Stomach (tissue), 9 donors: ENCODE measurements around the gene ANKRD33. TPM values are rescaled to one million over a fixed set of nuclear protein-coding genes. Genes with fewer than 3 reads are reported as not detected.

ENCODE experiments used
- DNase-seq, 2 donors: peaks; one replicate each; pipeline versions ENCODE4 v3.0.0 to v3.0.0-alpha.2; 2013 to 2019
- H3K27ac ChIP-seq, 5 donors: fragments of 200-600 bp in 4 of 5; sonication (generic) in 4 of 5; one replicate each; pipeline ENCODE4 v1.5.1; 2013 to 2019; ENCODE audit warnings: mild to moderate bottlenecking in 1 of 5, moderate library complexity in 1 of 5
- H3K27me3 ChIP-seq, 3 donors: fragments of 200-600 bp; sonication (generic); one replicate each; pipeline ENCODE4 v1.5.1; 2017 to 2019; ENCODE audit warnings: mixed run types in 1 of 3
- H3K36me3 ChIP-seq, 4 donors: fragments of 200-600 bp; sonication (generic); 1 replicate in 3 of 4; 2 replicates in 1 of 4; pipeline ENCODE4 v1.5.1; 2016 to 2019
- H3K4me1 ChIP-seq, 4 donors: fragments of 200-600 bp; sonication (generic); one replicate each; pipeline ENCODE4 v1.5.1; 2016 to 2019
- H3K4me3 ChIP-seq, 4 donors: fragments of 200-600 bp; sonication (generic) in 3 of 4; one replicate each; pipeline ENCODE4 v1.5.1; 2016 to 2019; ENCODE audit warnings: mild to moderate bottlenecking in 1 of 4
- H3K9me3 ChIP-seq, 4 donors: fragments of 200-600 bp; sonication (generic); one replicate each; pipeline ENCODE4 v1.5.1; 2016 to 2019
- EP300 ChIP-seq: sonication (generic); formaldehyde crosslinking; IDR thresholded peaks from one replicate; pipeline ENCODE4 v1.6.1; 2017; ENCODE audit warnings: antibody characterized with exemption
- POLR2A ChIP-seq, 4 donors: fragments of 450-650 bp; IDR thresholded peaks; one replicate each; pipeline ENCODE4 v1.6.1; 2016; ENCODE audit warnings: antibody characterized with exemption in 4 of 4, control low read depth in 2 of 4, mild to moderate bottlenecking in 1 of 4, moderate library complexity in 1 of 4
- POLR2AphosphoS5 ChIP-seq, 3 donors: sonication (generic); formaldehyde crosslinking; IDR thresholded peaks; one replicate each; pipeline ENCODE4 v1.6.1; 2016; ENCODE audit warnings: antibody characterized with exemption in 3 of 3
- WGBS, 5 donors: extraction: QIAGEN DNeasy Blood & Tissue Kit in 3 of 5; methylation state at CpG; one replicate each; pipeline versions ENCODE4 v1.1.5 to v1.1.7; 2013 to 2018; 5-methylcytosine and 5-hydroxymethylcytosine counted together
- intact Hi-C: fragments of 100-400 bp; cut with DNase I; formaldehyde crosslinking; loops from one replicate; pipeline ENCODE4 v1.15.1; 2023; ENCODE audit warnings: low total_unique reads
- polyA plus RNA-seq, 3 donors: library from polyadenylated mRNA; stranded (reverse); fragments of 200-250 nt; gene quantifications; one replicate each; pipeline ENCODE4 v1.2.3, GENCODE V29; 2013
- total RNA-seq, 5 donors: library from RNA; depleted of rRNA; stranded (reverse); fragments of >200 nt; gene quantifications; one replicate each; pipeline versions ENCODE4 v1.1.0 to v1.2.3, GENCODE V29; 2014 to 2016
- TF ChIP-seq, protein P1 (sequence below), 7 experiments: fragments of 450-650 bp in 4 of 7; fragments of 200-600 bp in 3 of 7; sonication (generic) in 3 of 7; IDR thresholded peaks; one replicate each; pipeline ENCODE4 v1.5.1; 2016 to 2019; ENCODE audit warnings: antibody characterized with exemption in 7 of 7, control low read depth in 2 of 7, mild to moderate bottlenecking in 1 of 7
- donor health status: healthy with polysubstance abuse.
- donor health status: Bipolar disorder and iron deficiency.
- donor health status: healthy.

The ANKRD33 gene
- total and polyA plus RNA-seq, 8 donors = not detected

DNA sequence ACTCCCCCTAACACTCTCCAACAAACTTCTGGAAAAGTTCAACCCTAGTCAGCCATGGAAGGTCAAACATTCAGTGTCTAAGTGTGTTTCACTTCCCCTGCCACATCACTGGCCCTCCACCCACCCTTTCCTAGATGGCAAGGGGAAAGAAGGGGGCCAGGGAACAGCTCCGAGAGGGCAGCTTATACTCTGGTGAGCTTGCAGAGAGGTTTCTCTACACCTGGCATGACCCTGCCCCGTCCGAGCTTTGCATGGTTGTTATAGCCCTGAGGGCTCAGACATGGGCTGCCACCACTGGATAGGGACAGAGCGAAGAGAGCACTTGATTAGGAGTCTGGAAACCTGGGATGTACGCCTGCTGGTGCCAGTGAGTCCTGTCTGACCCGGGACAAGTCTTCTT is 23.4 kb downstream of the ANKRD33 start:
- intact Hi-C loops = no loop called here
- Histone ChIP-seq H3K4me1 (peaks cover 20 to 59% (median 53%) of the 10 kb centered on the region in 4 donors), H3K4me3 (peak overlapping the region in 1 of 4 donors; percentile 20), H3K27me3 (peaks cover 0 to 60% (median 19%) of the 10 kb centered on the region in 3 donors), H3K9me3 (no peaks in the 10 kb centered on the region), H3K36me3 (peaks cover 0 to 17% (median 14%) of the 10 kb centered on the region in 4 donors), H3K27ac (peak overlapping the region; percentile 35 to 91 (median 43))
- DNase-seq = no peak
- TF ChIP-seq POLR2A (IDR thresholded peaks at IDR 0.05) (no peak), EP300 (no peak), POLR2AphosphoS5 (IDR thresholded peaks at IDR 0.05) (no peak)
- TF ChIP-seq, protein P1, sequence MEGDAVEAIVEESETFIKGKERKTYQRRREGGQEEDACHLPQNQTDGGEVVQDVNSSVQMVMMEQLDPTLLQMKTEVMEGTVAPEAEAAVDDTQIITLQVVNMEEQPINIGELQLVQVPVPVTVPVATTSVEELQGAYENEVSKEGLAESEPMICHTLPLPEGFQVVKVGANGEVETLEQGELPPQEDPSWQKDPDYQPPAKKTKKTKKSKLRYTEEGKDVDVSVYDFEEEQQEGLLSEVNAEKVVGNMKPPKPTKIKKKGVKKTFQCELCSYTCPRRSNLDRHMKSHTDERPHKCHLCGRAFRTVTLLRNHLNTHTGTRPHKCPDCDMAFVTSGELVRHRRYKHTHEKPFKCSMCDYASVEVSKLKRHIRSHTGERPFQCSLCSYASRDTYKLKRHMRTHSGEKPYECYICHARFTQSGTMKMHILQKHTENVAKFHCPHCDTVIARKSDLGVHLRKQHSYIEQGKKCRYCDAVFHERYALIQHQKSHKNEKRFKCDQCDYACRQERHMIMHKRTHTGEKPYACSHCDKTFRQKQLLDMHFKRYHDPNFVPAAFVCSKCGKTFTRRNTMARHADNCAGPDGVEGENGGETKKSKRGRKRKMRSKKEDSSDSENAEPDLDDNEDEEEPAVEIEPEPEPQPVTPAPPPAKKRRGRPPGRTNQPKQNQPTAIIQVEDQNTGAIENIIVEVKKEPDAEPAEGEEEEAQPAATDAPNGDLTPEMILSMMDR (IDR thresholded peaks at IDR 0.05) = no peak
- 82 to 89% (median 84%) methylated on average over 6 of the region's 6 CpGs for WGBS, 5 donors

GRCh38 chr12:51911788-51912711 is 24.1 kb downstream of the ANKRD33 start:
- TF ChIP-seq EP300 (no peak), POLR2AphosphoS5 (IDR thresholded peaks at IDR 0.05) (no peak), POLR2A (IDR thresholded peaks at IDR 0.05) (no peak)
- TF ChIP-seq, protein P1 (IDR thresholded peaks at IDR 0.05) = no peak
- Histone ChIP-seq H3K27me3 (peaks cover 0 to 52% (median 12%) of the 10 kb centered on the region in 3 donors), H3K9me3 (no peaks in the 10 kb centered on the region), H3K36me3 (peaks cover 0 to 20% (median 15%) of the 10 kb centered on the region in 4 donors), H3K4me1 (peaks cover 17 to 56% (median 50%) of the 10 kb centered on the region in 4 donors), H3K27ac (peak overlapping the region; percentile 7 to 91 (median 52)), H3K4me3 (peak overlapping the region in 3 of 4 donors; percentile 16 to 35 (median 17))
- intact Hi-C loops = no loop called here
- 55 to 61% (median 59%) methylated on average over 7 to 8 of the region's 8 CpGs for WGBS, 5 donors
- DNase-seq = peak in 1 of 2 donors; percentile 73

GRCh38 chr12:51913071-51914033 is 25.4 kb downstream of the ANKRD33 start:
- peak overlapping the region in 3 of 4 donors; percentile 3 to 35 (median 16) for H3K4me3 ChIP-seq
- H3K36me3 ChIP-seq = peaks cover 0 to 20% (median 15%) of the 10 kb centered on the region in 4 donors
- no peak for DNase-seq
- peaks cover 23 to 62% (median 56%) of the 10 kb centered on the region in 4 donors for H3K4me1 ChIP-seq
- 59 to 83% (median 77%) methylated on average over 13 to 30 of the region's 30 CpGs for WGBS, 5 donors
- intact Hi-C loops = no loop called here
- H3K27ac ChIP-seq = peak overlapping the region in 4 of 5 donors; percentile 25 to 91 (median 48)
- peaks cover 0 to 39% (median 0%) of the 10 kb centered on the region in 3 donors for H3K27me3 ChIP-seq
- H3K9me3 ChIP-seq = no peaks in the 10 kb centered on the region
- TF ChIP-seq EP300 (no peak), POLR2AphosphoS5 (IDR thresholded peaks at IDR 0.05) (no peak), POLR2A (IDR thresholded peaks at IDR 0.05) (no peak)
- TF ChIP-seq, protein P1 (IDR thresholded peaks at IDR 0.05) = no peak
